Epithelial cell of esophagus (primary cell): ENCODE measurements around the gene LMBR1L.

Experiments used
- DNase-seq: peaks from one replicate; pipeline ENCODE4 v3.0.0; 2010; ENCODE audit warnings: low read depth
- H3K4me3 ChIP-seq: 2 replicates; pipeline ENCODE4 v1.5.1; 2011; ENCODE audit warnings: mild to moderate bottlenecking, low read length, control low read depth
- TF ChIP-seq, protein P1 (sequence below): IDR thresholded peaks from 2 replicates; pipeline ENCODE4 v1.5.1; 2011; ENCODE audit warnings: low read depth, mild to moderate bottlenecking, low read length, control low read depth, inconsistent platforms; ENCODE audit not compliant: insufficient read depth; ENCODE audit errors: missing control alignments

Gene LMBR1L

DNA sequence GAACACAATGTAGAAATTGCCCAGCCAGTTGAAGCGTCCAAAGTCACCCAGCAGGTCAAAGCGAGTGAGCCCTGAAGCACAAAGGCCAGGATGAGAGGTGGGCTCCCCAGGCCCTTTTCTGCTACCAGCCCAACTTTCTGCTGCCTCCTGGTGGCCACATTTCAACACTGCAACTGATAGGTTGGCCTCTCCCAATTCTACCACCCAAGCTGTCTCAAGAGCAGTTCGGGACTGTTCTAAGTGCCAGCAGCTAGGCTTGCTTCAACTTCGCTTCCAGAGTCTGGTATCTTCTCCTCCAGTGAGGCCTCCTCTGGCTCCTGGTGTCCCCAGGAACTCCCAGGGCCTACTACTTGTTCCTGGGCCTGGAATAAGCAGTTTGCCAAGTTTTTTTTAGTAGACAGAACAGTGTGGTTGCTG, 12.6 kb downstream of the LMBR1L start:
- DNase-seq, result peak; percentile 47
- H3K4me3 ChIP-seq, result no peak overlapping the region
- TF ChIP-seq, protein P1, sequence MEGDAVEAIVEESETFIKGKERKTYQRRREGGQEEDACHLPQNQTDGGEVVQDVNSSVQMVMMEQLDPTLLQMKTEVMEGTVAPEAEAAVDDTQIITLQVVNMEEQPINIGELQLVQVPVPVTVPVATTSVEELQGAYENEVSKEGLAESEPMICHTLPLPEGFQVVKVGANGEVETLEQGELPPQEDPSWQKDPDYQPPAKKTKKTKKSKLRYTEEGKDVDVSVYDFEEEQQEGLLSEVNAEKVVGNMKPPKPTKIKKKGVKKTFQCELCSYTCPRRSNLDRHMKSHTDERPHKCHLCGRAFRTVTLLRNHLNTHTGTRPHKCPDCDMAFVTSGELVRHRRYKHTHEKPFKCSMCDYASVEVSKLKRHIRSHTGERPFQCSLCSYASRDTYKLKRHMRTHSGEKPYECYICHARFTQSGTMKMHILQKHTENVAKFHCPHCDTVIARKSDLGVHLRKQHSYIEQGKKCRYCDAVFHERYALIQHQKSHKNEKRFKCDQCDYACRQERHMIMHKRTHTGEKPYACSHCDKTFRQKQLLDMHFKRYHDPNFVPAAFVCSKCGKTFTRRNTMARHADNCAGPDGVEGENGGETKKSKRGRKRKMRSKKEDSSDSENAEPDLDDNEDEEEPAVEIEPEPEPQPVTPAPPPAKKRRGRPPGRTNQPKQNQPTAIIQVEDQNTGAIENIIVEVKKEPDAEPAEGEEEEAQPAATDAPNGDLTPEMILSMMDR, result peak; percentile 81

DNA sequence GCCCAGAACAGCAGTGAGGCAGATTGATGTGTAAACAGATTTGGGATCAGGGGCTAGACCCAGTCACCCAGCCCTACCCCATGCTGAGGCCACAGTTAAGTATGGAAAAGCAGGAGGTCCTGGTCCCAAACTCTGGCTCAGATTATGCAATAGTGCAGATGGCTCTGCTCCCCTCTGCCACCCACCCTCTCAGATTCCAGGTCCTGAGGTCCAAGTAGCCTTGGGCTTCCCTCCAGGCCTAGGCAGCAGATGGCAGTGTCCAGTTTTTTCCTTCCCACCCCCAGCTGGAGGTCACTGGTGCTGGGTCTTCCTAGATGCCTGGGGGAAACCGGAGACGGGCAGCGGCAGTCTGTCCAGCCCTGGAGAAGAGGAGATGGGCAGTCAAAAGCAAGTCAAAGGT, 13.3 kb downstream of the LMBR1L start:
- DNase-seq, result no peak
- TF ChIP-seq, protein P1, result no peak
- no peak overlapping the region for H3K4me3 ChIP-seq

DNA sequence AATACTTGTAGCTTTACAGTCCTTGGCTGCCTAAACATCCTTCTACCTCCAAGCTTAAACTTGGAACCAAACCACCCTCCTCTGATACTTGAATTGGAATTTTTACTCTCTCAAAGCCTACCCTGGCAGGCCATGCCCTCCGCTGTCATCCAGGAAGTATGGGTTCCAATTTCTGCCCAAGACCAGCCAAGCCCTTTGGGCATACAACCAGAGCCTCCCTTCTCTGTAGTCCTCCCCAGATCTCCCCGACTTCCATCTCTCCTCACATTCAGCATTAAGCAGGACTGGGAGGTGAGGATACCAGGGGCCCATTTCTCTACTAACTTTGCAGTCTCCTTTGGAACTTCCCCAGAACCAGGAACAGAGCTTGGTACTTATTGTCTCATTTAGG, 15.7 kb downstream of the LMBR1L start:
- DNase-seq, result no peak
- TF ChIP-seq, protein P1, result no peak
- H3K4me3 ChIP-seq, result no peak overlapping the region

DNA sequence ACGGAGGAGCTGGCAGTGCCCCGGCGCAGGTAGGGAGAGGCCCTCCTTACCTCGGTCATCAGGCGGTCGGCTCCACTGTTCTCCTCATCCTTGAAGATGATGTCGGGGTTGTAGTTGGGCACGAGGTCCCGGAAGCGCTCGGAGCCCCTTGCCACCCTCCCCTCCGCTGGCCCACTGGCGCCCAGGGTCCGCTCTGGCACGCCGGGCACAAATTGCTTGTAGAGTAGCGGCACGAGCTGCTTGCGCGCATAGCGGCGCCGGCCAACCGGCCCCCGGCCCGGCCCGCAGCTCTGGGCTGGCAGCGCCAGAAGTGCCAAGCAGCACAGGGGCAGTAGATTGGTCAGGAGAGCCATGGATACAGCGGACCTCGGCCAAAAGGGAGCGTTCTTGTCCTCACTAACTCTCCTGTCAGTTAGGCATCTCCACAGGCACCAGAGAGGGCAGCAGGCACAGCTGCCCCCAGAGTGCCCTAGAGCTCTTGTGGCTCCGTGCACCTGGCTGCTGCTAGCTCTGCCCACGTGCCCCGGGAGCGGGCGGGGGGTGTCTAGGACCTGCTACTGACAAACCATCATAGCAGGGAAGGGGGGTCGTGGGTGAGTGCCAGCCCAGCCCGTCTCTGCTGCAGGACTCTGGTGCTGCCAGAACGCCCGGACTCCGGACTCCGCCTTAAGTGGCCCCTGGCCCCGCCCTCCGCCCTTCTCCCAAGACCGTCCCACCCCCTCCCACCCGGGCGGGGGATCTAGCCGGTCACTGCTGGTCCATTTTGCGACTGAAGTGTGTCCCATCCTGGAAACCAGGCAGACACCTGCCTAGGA, 16.3 kb downstream of the LMBR1L start, which contains the start of gene DHH:
DHH (minus strand) TSS at position 642 of the 815 bp plus-strand sequence; CDS start at position 353, 289 bp downstream.
- TF ChIP-seq, protein P1, result no peak
- H3K4me3 ChIP-seq, result no peak within 1 kb of the TSS
- DNase-seq, result no peak

DNA sequence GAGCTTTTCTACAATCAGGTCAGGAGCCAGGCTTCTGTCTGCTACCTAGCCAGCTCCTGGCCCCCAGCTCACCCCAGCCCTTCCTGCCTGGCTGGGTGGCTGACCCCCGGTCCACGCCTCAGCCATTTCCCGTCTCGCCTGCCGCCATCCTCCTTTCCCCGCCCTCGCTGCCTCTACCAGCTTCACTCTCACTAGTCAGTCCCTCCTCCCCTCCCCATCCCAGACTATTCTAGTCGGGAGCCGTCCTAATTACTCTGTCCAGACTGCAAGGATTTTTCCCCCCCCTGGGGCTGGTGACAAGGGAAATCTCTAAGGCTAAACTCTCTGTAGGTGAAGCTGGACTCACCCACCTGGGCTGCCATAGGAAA, 16.9 kb downstream of the LMBR1L start:
- TF ChIP-seq, protein P1, result no peak
- no peak overlapping the region for H3K4me3 ChIP-seq
- no peak for DNase-seq

DNA sequence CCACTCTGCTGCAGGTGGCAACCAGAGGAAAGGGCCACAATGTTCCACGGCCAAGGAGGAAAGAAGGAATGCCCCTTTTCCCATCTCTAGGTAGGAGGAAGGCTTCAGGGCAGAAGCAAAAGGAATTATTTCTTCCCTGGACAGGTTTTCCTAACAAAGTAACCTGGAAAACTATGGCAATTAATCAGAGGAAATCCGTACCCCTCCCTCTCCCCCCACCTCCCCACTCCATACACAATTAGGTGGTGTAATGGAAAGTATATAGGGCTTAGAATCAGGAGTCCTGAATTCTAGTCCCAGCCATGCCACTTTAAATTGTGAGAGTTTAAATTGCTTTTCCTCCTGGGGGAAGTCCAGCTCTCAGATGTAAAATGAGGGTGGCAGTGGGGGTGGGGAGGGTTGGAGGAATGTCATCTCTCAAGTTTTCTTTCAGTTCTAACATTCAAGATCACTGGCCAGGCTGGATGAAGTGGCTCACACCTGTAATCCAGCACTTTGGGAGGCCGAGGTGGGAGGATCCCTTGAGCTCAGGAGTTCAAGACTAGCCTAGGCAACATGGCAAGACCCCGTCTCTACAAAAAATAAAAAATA, 17.7 kb downstream of the LMBR1L start:
- DNase-seq, result no peak
- H3K4me3 ChIP-seq, result no peak overlapping the region
- TF ChIP-seq, protein P1, result no peak
